GM12878 (cell line): ENCODE data around the gene KIF6. TPM values are rescaled to one million over a fixed set of nuclear protein-coding genes. Genes with fewer than 3 reads are reported as not detected.

Source experiments
- ATAC-seq: fragments of 200-7000 bp; cut with Tn5 transposase; 3 replicates; pipeline ENCODE4 v1.9.1; 2020; ENCODE audit warnings: mild to moderate bottlenecking, moderate library complexity
- BruUV-seq: library from RNA; stranded (reverse); fragments of 400-500 nt; replicated peaks from 2 replicates; lab custom pipeline; 2021; lab: Mats Ljungman, UMichigan
- CTCF ChIA-PET: fragments of 300-600 bp; sonication (Branson Sonifier 250); formaldehyde crosslinking; extraction: SDS; loops from one replicate; lab custom pipeline; 2021; ENCODE audit warnings: inconsistent platforms; lab: Yijun Ruan, JAX
- POLR2A ChIA-PET: fragments of 350-600 bp; formaldehyde crosslinking; extraction: SDS; loops from one replicate; lab custom pipeline; 2021; ENCODE audit warnings: inconsistent platforms; lab: Charles Lee
- RAD21 ChIA-PET: fragments of 300-600 bp; sonication (Branson Sonifier 250); formaldehyde crosslinking; loops from one replicate; lab custom pipeline; 2023; ENCODE audit warnings: antibody characterized with exemption; ENCODE audit not compliant: unreplicated experiment; lab: Charles Lee
- SMC1A ChIA-PET: fragments of 300-600 bp; sonication (Branson Sonifier 250); formaldehyde crosslinking; loops from one replicate; lab custom pipeline; 2023; ENCODE audit not compliant: unreplicated experiment, uncharacterized antibody; lab: Charles Lee
- DNase-seq: peaks from one replicate; pipeline ENCODE4 v3.0.0-alpha.2; 2011; ENCODE audit warnings: low read depth, low spot score
- FAIRE-seq: peaks from 3 replicates; lab custom pipeline; 2011; peaks lifted over from hg19 to GRCh38; lab: Jason Lieb, UNC
- H2AFZ ChIP-seq: 2 replicates; pipeline ENCODE4 v1.6.0; 2011; ENCODE audit warnings: low read depth, low read length, control low read depth; ENCODE audit not compliant: control insufficient read depth
- H3K27ac ChIP-seq: 2 replicates; pipeline ENCODE4 v1.5.1; 2011; ENCODE audit warnings: control low read depth; ENCODE audit not compliant: control insufficient read depth, insufficient read depth
- H3K27me3 ChIP-seq, 2 experiments: replicated peaks in 1 of 2; 2 replicates each; pipeline versions ENCODE4 v1.6.0 to v1.6.1; 2011; ENCODE audit warnings: low read length in 1 of 2; ENCODE audit not compliant: control insufficient read depth in 2 of 2, insufficient read depth in 2 of 2
- H3K36me3 ChIP-seq, 2 experiments: 2 replicates each; pipeline ENCODE4 v1.5.1; 2011; ENCODE audit warnings: low read length in 1 of 2; ENCODE audit not compliant: control insufficient read depth in 2 of 2, insufficient read depth in 2 of 2
- H3K4me1 ChIP-seq: 2 replicates; pipeline ENCODE4 v1.6.1; 2011; ENCODE audit warnings: mild to moderate bottlenecking, low read length, moderate library complexity, mixed read lengths; ENCODE audit not compliant: control insufficient read depth, insufficient read depth
- H3K4me2 ChIP-seq: 2 replicates; pipeline ENCODE4 v1.6.0; 2011; ENCODE audit warnings: control low read depth; ENCODE audit not compliant: control insufficient read depth, insufficient read depth
- H3K4me3 ChIP-seq: fragments of 200-600 bp; sonication (generic); 2 replicates; pipeline ENCODE4 v1.5.1; 2016
- H3K79me2 ChIP-seq: 2 replicates; pipeline ENCODE4 v1.6.0; 2011; ENCODE audit warnings: low read length; ENCODE audit not compliant: control insufficient read depth, insufficient read depth
- H3K9ac ChIP-seq: 2 replicates; pipeline ENCODE4 v1.8.0; 2011; ENCODE audit warnings: low read length, control low read depth, mixed read lengths; ENCODE audit not compliant: control insufficient read depth, insufficient read depth
- H3K9me3 ChIP-seq: replicated peaks from 3 replicates; pipeline ENCODE4 v1.5.1; 2011; ENCODE audit warnings: mild to moderate bottlenecking, low read length; ENCODE audit not compliant: control insufficient read depth, insufficient read depth
- H4K20me1 ChIP-seq: 2 replicates; pipeline ENCODE4 v1.6.0; 2011; ENCODE audit not compliant: control insufficient read depth, insufficient read depth
- DPF2 ChIP-seq: fragments of 450-650 bp; IDR thresholded peaks from 2 replicates; pipeline ENCODE4 v1.6.1; 2017; ENCODE audit warnings: mild to moderate bottlenecking
- FOXK2 ChIP-seq: fragments of 450-650 bp; IDR thresholded peaks from 2 replicates; pipeline ENCODE4 v1.6.1; 2017; ENCODE audit warnings: mild to moderate bottlenecking, moderate library complexity
- GATAD2B ChIP-seq: fragments of 450-650 bp; conservative IDR thresholded peaks from 2 replicates; pipeline ENCODE4 v1.6.1; 2017; ENCODE audit warnings: low read depth, mild to moderate bottlenecking, moderate library complexity
- MTA2 ChIP-seq: fragments of 450-650 bp; IDR thresholded peaks from 2 replicates; pipeline ENCODE4 v1.6.1; 2016; ENCODE audit warnings: low read depth, mild to moderate bottlenecking, moderate library complexity
- NBN ChIP-seq: fragments of 450-650 bp; IDR thresholded peaks from 2 replicates; pipeline ENCODE4 v1.6.1; 2016
- NR2C2 ChIP-seq: IDR thresholded peaks from 2 replicates; pipeline ENCODE4 v1.6.1; 2011; ENCODE audit warnings: borderline replicate concordance, low read depth; ENCODE audit not compliant: control insufficient read depth, insufficient read length
- RELA ChIP-seq: fragments of 450-650 bp; IDR thresholded peaks from 2 replicates; pipeline ENCODE4 v1.8.0; 2014; ENCODE audit warnings: borderline replicate concordance; ENCODE audit not compliant: partially characterized antibody
- SIN3A ChIP-seq: IDR thresholded peaks from 2 replicates; pipeline ENCODE4 v1.6.1; 2012; ENCODE audit warnings: low read depth, low read length, improper control_type of control experiment
- USF1 ChIP-seq: IDR thresholded peaks from 2 replicates; pipeline ENCODE4 v1.6.1; 2011; ENCODE audit warnings: borderline replicate concordance, low read depth, mild to moderate bottlenecking, moderate library complexity, mixed read lengths, low read length; ENCODE audit not compliant: insufficient read depth; ENCODE audit errors: extremely low read length
- USF2 ChIP-seq: IDR thresholded peaks from 2 replicates; pipeline ENCODE4 v1.6.1; 2011; ENCODE audit warnings: low read depth, low read length, improper control_type of control experiment, borderline replicate concordance
- ZNF592 ChIP-seq: fragments of 450-650 bp; IDR thresholded peaks from 2 replicates; pipeline ENCODE4 v1.6.1; 2017; ENCODE audit warnings: mild to moderate bottlenecking, moderate library complexity
- WGBS: methylation state at CpG from one replicate; pipeline ENCODE4 v1.1.6; 2016; ENCODE audit warnings: low lambda C conversion rate; ENCODE audit not compliant: insufficient replicate concordance, insufficient coverage; ENCODE audit errors: missing lambda C conversion rate; 5-methylcytosine and 5-hydroxymethylcytosine counted together
- in situ Hi-C: fragments of 300-500 bp; cut with MboI; formaldehyde crosslinking; loops from 9 replicates; pipeline ENCODE4 v1.14.3; 2018; ENCODE audit warnings: mixed read lengths
- intact Hi-C: fragments of 100-400 bp; cut with micrococcal nuclease; formaldehyde crosslinking; loops from one replicate; pipeline ENCODE4 v1.14.2; 2022; ENCODE audit not compliant: unreplicated experiment
- polyA plus RNA-seq, 11 experiments: library from polyadenylated mRNA; depleted of rRNA in 4 of 11; unstranded in 6 of 11; stranded (reverse) in 5 of 11; fragments of >200 nt; fragmentation: Nextera tagmentation in 4 of 11; fragmentation: Illumina TruSeq in 1 of 11; extraction: Ambion mirVana in 4 of 11; extraction: Trizol in 1 of 11; gene quantifications; 1 replicate in 1 of 11; 2 replicates in 10 of 11; pipeline versions ENCODE4 v1.2.1 to v1.2.3, GENCODE V29; 2011 to 2016; ENCODE audit warnings: inconsistent platforms in 2 of 11, missing spikeins in 2 of 11, low read depth in 1 of 11
- total RNA-seq, 4 experiments: library from RNA; depleted of rRNA in 3 of 4; stranded (reverse); fragments of >200 nt in 3 of 4; fragmentation: Illumina TruSeq in 1 of 4; extraction: Trizol in 1 of 4; gene quantifications; 2 replicates each; pipeline versions ENCODE4 v1.2.1 to v1.2.3, GENCODE V29; 2013 to 2021

KIF6 gene
- total and polyA plus RNA-seq, 10 of the 15 experiments (the other 5 are each of a cell fraction or from before 2014, with no cell fraction given): 0.09 to 1.0 (median 0.28) TPM

- Histone ChIP-seq H3K36me3 (no peaks in the 10 kb centered on the region; a peak in 1 of 4 replicates), H3K79me2 (no peaks in the 10 kb centered on the region), H3K4me1 (no peaks in the 10 kb centered on the region), H3K27me3 (no peaks in the 10 kb centered on the region), H3K9me3 (no peaks in the 10 kb centered on the region), H2AFZ (no peak overlapping the region), H3K27ac (no peak overlapping the region), H4K20me1 (no peaks in the 10 kb centered on the region), H3K4me2 (no peak overlapping the region), H3K9ac (no peak overlapping the region), H3K4me3 (no peak overlapping the region)
- no TSS peak for BruUV-seq
- ATAC-seq (no peak), DNase-seq (no peak), FAIRE-seq (no peak)
- in situ Hi-C loops: no loop called here
- WGBS: 53% methylated on average over 3 of the region's 3 CpGs
- SMC1A ChIA-PET: interaction anchor here (0.5 to 6.1 kb wide), 12 partner anchors 11 to 641 kb away, joined by 3 to 25 read pairs (median 4); partner anchors contain the start of gene KIF6
- CTCF ChIA-PET: interaction anchor here (1.4 to 1.6 kb wide), 4 partner anchors 12 to 159 kb away, joined by 3 read pairs; no protein-coding TSS in a partner anchor
- intact Hi-C loops: no loop called here
- no peak for TF ChIP-seq USF1
- TF ChIP-seq MTA2: no peak
- no peak for TF ChIP-seq SIN3A
- no peak for TF ChIP-seq RELA
- TF ChIP-seq DPF2: no peak
- TF ChIP-seq FOXK2: no peak
- no peak for TF ChIP-seq NR2C2
- TF ChIP-seq ZNF592: no peak
- TF ChIP-seq NBN: no peak
- no peak for TF ChIP-seq GATAD2B
- no peak for TF ChIP-seq USF2
- RAD21 ChIA-PET: interaction anchor here (0.7 to 4.2 kb wide), 4 partner anchors 15 to 150 kb away, joined by 3 to 20 read pairs (median 3); no protein-coding TSS in a partner anchor
- POLR2A ChIA-PET: interaction anchor here (0.6 to 1.3 kb wide), 2 partner anchors 91 to 221 kb away, joined by 3 to 6 read pairs; no protein-coding TSS in a partner anchor
Observed at GRCh38 chr6:39610221-39610620, 115.0 kb downstream of the KIF6 start.
